Stimulated activated CD4-positive, alpha-beta T cell treated with anti-CD3 and anti-CD28 coated beads, TNF-alpha, amount 100 ng/mL, for 4 hours (primary cell): ENCODE data around the gene MAPT.
A peak's percentile ranks its signal among the peaks of the same experiment; 100 is the strongest.
"Not testable (repeated sequence)": the region's sequence is repeated elsewhere in the genome, so short reads cannot be mapped to it uniquely, and the experiment has no call there.

ENCODE experiments used
- DNase-seq, 3 experiments: peaks; one replicate each; pipeline ENCODE4 v3.0.0-alpha.2; 2020; ENCODE audit warnings: low read depth in 3 of 3

Gene MAPT

GRCh38 chr17:45992904-45993303 is 98.5 kb downstream of the MAPT start:
- no peak for DNase-seq

GRCh38 chr17:45993962-45994627 is 99.7 kb downstream of the MAPT start:
- DNase-seq, result no peak

GRCh38 chr17:45994987-45995386 is 100.6 kb downstream of the MAPT start:
- no peak for DNase-seq

GRCh38 chr17:45995627-45996270 is 101.4 kb downstream of the MAPT start:
- DNase-seq, result no peak

- DNase-seq, result no peak
Observed at GRCh38 chr17:45996282-45996937, 102.1 kb downstream of the MAPT start.

GRCh38 chr17:45997166-45997565 is 102.8 kb downstream of the MAPT start:
- no peak for DNase-seq

- no peak for DNase-seq
Observed at GRCh38 chr17:45997624-45998023, 103.3 kb downstream of the MAPT start.

- DNase-seq, result no peak
Observed at GRCh38 chr17:45998987-45999899, 104.9 kb downstream of the MAPT start, which contains the start of gene STH. TSS of gene STH (plus strand) at chr17:45999250. CDS start at chr17:45999280, 30 bp downstream.

GRCh38 chr17:45999900-46000290 is 105.5 kb downstream of the MAPT start:
- DNase-seq, result no peak

- DNase-seq, result no peak
Observed at GRCh38 chr17:46000292-46000691, 105.9 kb downstream of the MAPT start.

- no peak for DNase-seq
Observed at GRCh38 chr17:46000757-46001156, 106.4 kb downstream of the MAPT start.

- no peak for DNase-seq
Observed at GRCh38 chr17:46001390-46002310, 107.3 kb downstream of the MAPT start.

GRCh38 chr17:46002311-46002972 is 108.1 kb downstream of the MAPT start:
- peak; percentile 45 to 63 (median 55) for DNase-seq

GRCh38 chr17:46002973-46003316 is 108.6 kb downstream of the MAPT start:
- no peak for DNase-seq

GRCh38 chr17:46003907-46004748 is 109.8 kb downstream of the MAPT start:
- DNase-seq, result no peak

GRCh38 chr17:46006082-46006481 is 111.7 kb downstream of the MAPT start:
- not testable (repeated sequence) for DNase-seq

- no peak for DNase-seq
Observed at GRCh38 chr17:46007461-46007965, 113.2 kb downstream of the MAPT start.

GRCh38 chr17:46008591-46008990 is 114.2 kb downstream of the MAPT start:
- DNase-seq, result no peak
